Diencephalon (tissue), 1 donor: ENCODE data around the gene BCL2L14. TPM values are rescaled to one million over a fixed set of nuclear protein-coding genes. Genes with fewer than 3 reads are reported as not detected.

ENCODE experiments used
- total RNA-seq: library from RNA; depleted of rRNA; stranded (reverse); fragments of >200 nt; gene quantifications from one replicate; pipeline ENCODE4 v1.2.3, GENCODE V29; 2014

Gene BCL2L14, protein sequence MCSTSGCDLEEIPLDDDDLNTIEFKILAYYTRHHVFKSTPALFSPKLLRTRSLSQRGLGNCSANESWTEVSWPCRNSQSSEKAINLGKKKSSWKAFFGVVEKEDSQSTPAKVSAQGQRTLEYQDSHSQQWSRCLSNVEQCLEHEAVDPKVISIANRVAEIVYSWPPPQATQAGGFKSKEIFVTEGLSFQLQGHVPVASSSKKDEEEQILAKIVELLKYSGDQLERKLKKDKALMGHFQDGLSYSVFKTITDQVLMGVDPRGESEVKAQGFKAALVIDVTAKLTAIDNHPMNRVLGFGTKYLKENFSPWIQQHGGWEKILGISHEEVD
- total RNA-seq: not detected

DNA sequence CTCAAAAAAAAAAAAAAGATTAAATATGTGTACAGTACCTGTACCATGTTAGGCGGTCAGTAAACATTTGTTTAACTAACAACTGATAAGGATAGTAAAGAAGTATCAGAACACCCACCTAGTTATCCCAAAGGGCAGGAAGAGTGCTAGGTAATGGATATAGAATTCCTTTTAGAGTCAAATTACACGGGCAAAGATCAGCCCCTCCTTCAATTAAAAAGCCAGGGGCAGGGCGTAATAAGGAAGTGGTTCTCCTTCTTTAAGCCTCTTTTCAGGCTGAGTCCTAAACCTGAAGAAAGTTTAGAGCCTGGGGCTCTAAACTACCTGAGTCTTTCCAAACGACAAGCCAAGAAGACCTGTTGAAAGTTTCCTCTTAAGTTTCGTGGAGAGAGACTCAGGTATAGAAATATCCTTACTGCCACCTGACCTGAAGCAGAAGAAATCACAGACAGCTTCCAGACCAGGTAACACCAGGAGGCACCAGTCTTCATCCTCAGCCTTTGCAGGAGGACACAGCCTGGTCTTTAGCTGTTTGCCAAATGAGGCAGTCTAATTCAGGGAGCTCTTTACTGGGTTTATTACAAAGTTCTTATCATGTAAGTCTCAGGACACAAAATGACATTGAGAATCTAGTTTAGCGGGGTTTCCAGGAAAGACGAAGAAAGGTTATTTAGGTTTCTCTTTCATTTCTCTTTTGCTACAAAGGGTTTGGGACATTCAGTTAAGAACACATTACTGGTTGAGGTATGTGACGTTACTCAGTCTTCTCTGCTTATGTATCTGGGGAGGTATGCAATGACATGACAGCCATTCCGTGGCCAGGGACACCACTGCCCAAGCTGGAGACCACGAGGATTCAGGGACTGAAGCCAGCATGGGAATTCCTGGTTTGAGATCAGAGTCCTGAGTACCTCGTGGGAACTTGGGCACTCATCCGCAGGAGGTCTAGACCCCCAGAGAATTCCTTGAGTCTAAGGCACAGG lies at the start of gene BCL2L14:
BCL2L14 (plus strand) TSS at position 266 of the 983 bp plus-strand sequence. CDS start 8,367 bp downstream, outside the sequence.

Other genes starting within 250 kb of the BCL2L14 start
- gene LRP6, start 196.1 kb downstream of the BCL2L14 start, total RNA-seq: 58.6 TPM